Measurements from ENCODE around the gene LALBA. TPM values are rescaled to one million over a fixed set of nuclear protein-coding genes. Genes with fewer than 3 reads are reported as not detected.

The LALBA gene
- total RNA-seq, 4 donors from 2014 or later, result not detected

- ATAC-seq (no peak), DNase-seq (no peak)
- Histone ChIP-seq H3K27ac (no peak overlapping the region), H3K36me3 (no peaks in the 10 kb centered on the region), H3K4me3 (no peak overlapping the region), H3K4me1 (no peaks in the 10 kb centered on the region), H3K9me3 (no peaks in the 10 kb centered on the region), H3K27me3 (no peaks in the 10 kb centered on the region)
- intact Hi-C loops (cut with DNase I; ENCODE audit: low total_unique reads) (no loop called here), in situ Hi-C loops (cut with MboI; ENCODE audit: low sequenced_read_pairs in 4 of 4) (loop anchor here in 2 of 4 donors (25.0 kb wide), 2 partner anchors 111 to 364 kb away; partner anchors contain the start of gene CCNT1 (in 1 of the 2))
- no peak for TF ChIP-seq POLR2A (IDR thresholded peaks at IDR 0.05)
- no peak for TF ChIP-seq CTCF (IDR thresholded peaks at IDR 0.05 in 4 of 5, conservative IDR thresholded peaks at IDR 0.05 in 1 of 5)
Observed at GRCh38 chr12:48601013-48601756, 31.3 kb upstream of the LALBA start.

GRCh38 chr12:48600552-48600951, 30.7 kb upstream of the LALBA start:
- no peak overlapping the region for H3K27ac ChIP-seq
- no peaks in the 10 kb centered on the region for H3K9me3 ChIP-seq
- no peak overlapping the region for H3K4me3 ChIP-seq
- TF ChIP-seq CTCF (IDR thresholded peaks at IDR 0.05 in 4 of 5, conservative IDR thresholded peaks at IDR 0.05 in 1 of 5), result no peak
- TF ChIP-seq POLR2A (IDR thresholded peaks at IDR 0.05), result no peak
- DNase-seq, result no peak
- H3K36me3 ChIP-seq, result no peaks in the 10 kb centered on the region
- intact Hi-C loops (cut with DNase I; ENCODE audit: low total_unique reads), result no loop called here
- no peaks in the 10 kb centered on the region for H3K27me3 ChIP-seq
- ATAC-seq, result no peak
- H3K4me1 ChIP-seq, result no peaks in the 10 kb centered on the region
- in situ Hi-C loops (cut with MboI; ENCODE audit: low sequenced_read_pairs in 4 of 4), result loop anchor here in 2 of 4 donors (25.0 kb wide), 2 partner anchors 112 to 363 kb away; partner anchors contain the start of gene CCNT1 (in 1 of the 2)

DNA sequence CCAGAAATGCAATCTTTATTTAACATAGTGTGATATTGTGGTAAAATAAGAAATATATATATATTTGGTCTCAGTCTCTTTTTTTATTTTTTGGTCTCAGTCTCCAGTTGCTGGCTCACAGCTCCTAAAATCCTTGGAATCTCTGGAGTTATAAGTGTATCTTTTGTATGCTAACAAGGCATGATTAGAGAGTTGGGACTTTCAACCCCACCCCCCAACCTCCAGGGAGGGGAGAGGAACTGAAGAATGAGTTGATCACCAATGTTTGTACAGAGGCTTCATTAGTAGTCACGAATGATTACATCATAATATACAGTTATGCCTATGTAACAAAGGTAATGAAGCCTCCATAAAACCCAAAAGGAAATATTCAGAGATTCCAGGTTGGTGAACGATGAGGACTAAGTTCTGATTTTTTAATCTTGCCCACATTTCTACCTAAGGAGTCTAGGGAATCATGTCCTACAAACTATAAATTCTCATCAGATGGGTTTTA, 22.8 kb upstream of the LALBA start:
- Histone ChIP-seq H3K27ac (no peak overlapping the region), H3K4me1 (no peaks in the 10 kb centered on the region), H3K4me3 (no peak overlapping the region), H3K27me3 (peaks cover 0 to 1% (median 0%) of the 10 kb centered on the region in 3 donors), H3K36me3 (no peaks in the 10 kb centered on the region), H3K9me3 (no peaks in the 10 kb centered on the region)
- in situ Hi-C loops (cut with MboI; ENCODE audit: low sequenced_read_pairs in 4 of 4) (no loop called here), intact Hi-C loops (cut with DNase I; ENCODE audit: low total_unique reads) (no loop called here)
- no peak for ATAC-seq
- no peak for DNase-seq
- TF ChIP-seq CTCF (IDR thresholded peaks at IDR 0.05 in 4 of 5, conservative IDR thresholded peaks at IDR 0.05 in 1 of 5) (no peak), POLR2A (IDR thresholded peaks at IDR 0.05) (no peak)

DNA sequence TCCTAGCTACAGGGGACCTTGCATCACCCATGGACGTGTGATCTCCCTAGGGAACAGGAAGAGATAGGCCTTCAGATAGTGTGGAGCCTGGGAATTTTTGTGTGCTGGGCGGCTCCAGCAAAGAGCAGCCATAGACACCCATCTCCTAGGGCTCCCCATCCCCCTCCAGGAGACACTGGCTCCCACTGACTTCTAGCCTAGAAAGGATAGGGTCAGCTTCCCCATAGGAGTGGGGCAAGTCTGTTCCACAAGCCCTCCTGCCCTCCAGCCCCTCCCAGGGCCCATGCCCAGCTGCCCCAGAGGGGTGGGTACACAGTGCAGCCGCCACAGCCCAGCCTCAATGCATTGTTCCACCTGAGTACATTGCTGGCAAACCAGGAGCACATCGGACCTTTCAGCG, 16.5 kb upstream of the LALBA start:
- in situ Hi-C loops (cut with MboI; ENCODE audit: low sequenced_read_pairs in 4 of 4) (no loop called here), intact Hi-C loops (cut with DNase I; ENCODE audit: low total_unique reads) (no loop called here)
- no peaks in the 10 kb centered on the region for H3K36me3 ChIP-seq
- H3K4me1 ChIP-seq, result no peaks in the 10 kb centered on the region
- TF ChIP-seq POLR2A (IDR thresholded peaks at IDR 0.05) (no peak), CTCF (IDR thresholded peaks at IDR 0.05 in 4 of 5, conservative IDR thresholded peaks at IDR 0.05 in 1 of 5) (no peak)
- no peak overlapping the region for H3K4me3 ChIP-seq
- H3K9me3 ChIP-seq, result no peaks in the 10 kb centered on the region
- H3K27me3 ChIP-seq, result peaks cover 0 to 2% (median 0%) of the 10 kb centered on the region in 3 donors
- H3K27ac ChIP-seq, result no peak overlapping the region
- DNase-seq (no peak), ATAC-seq (no peak)

Data from gastrocnemius medialis (tissue), 4 donors.